KOPT-K1 (cell line): ENCODE data around the gene ASMTL.

Source experiments
- H3K27ac ChIP-seq: fragments of 200-600 bp; sonication (generic); 2 replicates; pipeline ENCODE4 v1.5.1; 2016; ENCODE audit warnings: antibody characterized with exemption, mild to moderate bottlenecking, low read depth, low read length; ENCODE audit not compliant: poor library complexity, severe bottlenecking
- H3K36me3 ChIP-seq: fragments of 200-600 bp; sonication (generic); 2 replicates; pipeline ENCODE4 v1.5.1; 2017; ENCODE audit warnings: antibody characterized with exemption, mild to moderate bottlenecking, low read length, moderate library complexity; ENCODE audit not compliant: insufficient read depth
- H3K9me3 ChIP-seq: fragments of 200-600 bp; sonication (generic); 2 replicates; pipeline ENCODE4 v1.5.1; 2017; ENCODE audit warnings: antibody characterized with exemption, low read length, mild to moderate bottlenecking; ENCODE audit not compliant: insufficient read depth, poor library complexity, severe bottlenecking

Gene ASMTL

GRCh38 chrX:1472975-1473374 is 20.3 kb upstream of the ASMTL start:
- Histone ChIP-seq H3K36me3 (peaks cover 49% of the 10 kb centered on the region; the same call in 1 of the 2 replicates), H3K27ac (no peak overlapping the region), H3K9me3 (no peaks in the 10 kb centered on the region)

- H3K27ac ChIP-seq = peak overlapping the region; percentile 95
- H3K9me3 ChIP-seq = no peaks in the 10 kb centered on the region
- peaks cover 39% of the 10 kb centered on the region for H3K36me3 ChIP-seq
These were observed 15.6 kb upstream of the ASMTL start for GRCh38 chrX:1468250-1468772.

- peaks cover 50% of the 10 kb centered on the region for H3K36me3 ChIP-seq
- H3K27ac ChIP-seq = peak overlapping the region; percentile 95
- H3K9me3 ChIP-seq = no peaks in the 10 kb centered on the region
These were observed 14.4 kb upstream of the ASMTL start for GRCh38 chrX:1466971-1467561.

- Histone ChIP-seq H3K27ac (peak overlapping the region; percentile 95), H3K9me3 (no peaks in the 10 kb centered on the region), H3K36me3 (peaks cover 50% of the 10 kb centered on the region)
These were observed 13.5 kb upstream of the ASMTL start for GRCh38 chrX:1466232-1466661.

- Histone ChIP-seq H3K9me3 (no peaks in the 10 kb centered on the region), H3K27ac (peak overlapping the region; percentile 95), H3K36me3 (peaks cover 50% of the 10 kb centered on the region)
These were observed 12.8 kb upstream of the ASMTL start for GRCh38 chrX:1465286-1466231.

- Histone ChIP-seq H3K36me3 (peaks cover 50% of the 10 kb centered on the region), H3K9me3 (no peaks in the 10 kb centered on the region), H3K27ac (peak overlapping the region; percentile 95)
These were observed 12.2 kb upstream of the ASMTL start for GRCh38 chrX:1464971-1465285.

GRCh38 chrX:1464041-1464970 is 11.6 kb upstream of the ASMTL start:
- Histone ChIP-seq H3K27ac (peak overlapping the region; percentile 95), H3K36me3 (peaks cover 46% of the 10 kb centered on the region), H3K9me3 (no peaks in the 10 kb centered on the region)

- H3K36me3 ChIP-seq = peaks cover 43% of the 10 kb centered on the region
- H3K27ac ChIP-seq = peak overlapping the region; percentile 22
- H3K9me3 ChIP-seq = no peaks in the 10 kb centered on the region
These were observed 10.9 kb upstream of the ASMTL start for GRCh38 chrX:1463581-1463980.

GRCh38 chrX:1462596-1463251 is 10.0 kb upstream of the ASMTL start:
- peak overlapping the region; percentile 22 for H3K27ac ChIP-seq
- H3K9me3 ChIP-seq = no peaks in the 10 kb centered on the region
- peaks cover 43% of the 10 kb centered on the region for H3K36me3 ChIP-seq

GRCh38 chrX:1462110-1462509 is 9.4 kb upstream of the ASMTL start:
- Histone ChIP-seq H3K9me3 (no peaks in the 10 kb centered on the region), H3K27ac (no peak overlapping the region), H3K36me3 (peaks cover 43% of the 10 kb centered on the region)

- Histone ChIP-seq H3K36me3 (no peaks in the 10 kb centered on the region), H3K9me3 (no peaks in the 10 kb centered on the region), H3K27ac (peak overlapping the region; percentile 48)
These were observed 3.2 kb upstream of the ASMTL start for GRCh38 chrX:1455948-1456280.

GRCh38 chrX:1453951-1454785 is 1.5 kb upstream of the ASMTL start:
- Histone ChIP-seq H3K27ac (peak overlapping the region; percentile 48), H3K36me3 (no peaks in the 10 kb centered on the region)

GRCh38 chrX:1453395-1453783 is 680 bp upstream of the ASMTL start:
- H3K27ac ChIP-seq = peak overlapping the region; percentile 70
- H3K9me3 ChIP-seq = no peaks in the 10 kb centered on the region
- H3K36me3 ChIP-seq = peaks cover 8% of the 10 kb centered on the region; the same call in 1 of the 2 replicates

More at GRCh38 chrX:1453951-1454785, 1.5 kb upstream of the ASMTL start:
- no peaks in the 10 kb centered on the region for H3K9me3 ChIP-seq
